ENCODE measurements around the gene DYSF. TPM values are rescaled to one million over a fixed set of nuclear protein-coding genes. Genes with fewer than 3 reads are reported as not detected.

DYSF gene
- total RNA-seq, 1 donor from 2014 or later: 0.13 TPM

- H3K36me3 Mint-ChIP-seq (ENCODE audit: low read depth): no peaks in the 10 kb centered on the region
- CTCF ChIA-PET: no interaction called here
- no peaks in the 10 kb centered on the region for H3K27me3 Mint-ChIP-seq
- no peaks in the 10 kb centered on the region for H3K4me1 Mint-ChIP-seq
- no peak overlapping the region for H3K4me3 Mint-ChIP-seq
- DNase-seq: no peak
- intact Hi-C loops (cut with micrococcal nuclease): no loop called here
- H3K9me3 Mint-ChIP-seq: no peaks in the 10 kb centered on the region
- POLR2A ChIA-PET: no interaction called here
- TF ChIP-seq CTCF (IDR thresholded peaks at IDR 0.05): no peak
- H3K27ac Mint-ChIP-seq: no peak overlapping the region
- ATAC-seq (ENCODE audit: low read depth): no peak
Measured at GRCh38 chr2:71586471-71586870, 133.1 kb downstream of the DYSF start.

- Mint-ChIP-seq H3K9me3 (no peaks in the 10 kb centered on the region), H3K4me1 (no peaks in the 10 kb centered on the region), H3K27me3 (no peaks in the 10 kb centered on the region), H3K4me3 (no peak overlapping the region), H3K36me3 (ENCODE audit: low read depth) (no peaks in the 10 kb centered on the region), H3K27ac (no peak overlapping the region)
- CTCF ChIA-PET: no interaction called here
- ATAC-seq (ENCODE audit: low read depth) (no peak), DNase-seq (no peak)
- POLR2A ChIA-PET: no interaction called here
- TF ChIP-seq CTCF (IDR thresholded peaks at IDR 0.05): no peak
- intact Hi-C loops (cut with micrococcal nuclease): no loop called here
Measured at GRCh38 chr2:71587509-71588073, 134.2 kb downstream of the DYSF start.

GRCh38 chr2:71588497-71589170 is 135.3 kb downstream of the DYSF start:
- ChIA-PET CTCF (no interaction called here), POLR2A (no interaction called here)
- no peak overlapping the region for H3K27ac Mint-ChIP-seq
- no peak overlapping the region for H3K4me3 Mint-ChIP-seq
- intact Hi-C loops (cut with micrococcal nuclease): no loop called here
- ATAC-seq (ENCODE audit: low read depth): no peak
- no peaks in the 10 kb centered on the region for H3K4me1 Mint-ChIP-seq
- H3K27me3 Mint-ChIP-seq: no peaks in the 10 kb centered on the region
- no peak for DNase-seq
- no peaks in the 10 kb centered on the region for H3K36me3 Mint-ChIP-seq (ENCODE audit: low read depth)
- no peak for TF ChIP-seq CTCF (IDR thresholded peaks at IDR 0.05)
- H3K9me3 Mint-ChIP-seq: no peaks in the 10 kb centered on the region

DNA sequence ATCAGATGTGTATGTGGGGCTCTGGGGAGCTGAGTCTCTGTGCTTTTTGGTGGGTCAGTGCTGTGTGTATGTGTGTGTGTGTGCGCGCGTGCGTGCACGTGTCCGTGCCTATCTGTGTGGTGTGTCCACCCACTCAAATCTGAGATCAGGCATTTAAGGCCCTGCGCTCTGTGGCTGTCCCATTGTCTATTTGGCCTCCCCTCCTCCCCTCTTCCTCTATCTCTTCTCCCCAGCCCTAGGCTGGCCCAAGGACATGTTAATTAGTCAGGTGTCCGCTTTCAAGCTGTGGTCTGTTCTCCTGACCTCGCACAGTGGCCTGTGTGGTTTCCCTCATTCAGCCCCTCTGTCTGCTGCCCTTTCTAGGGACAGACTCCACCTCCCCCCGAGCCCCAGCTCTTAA is 136.4 kb downstream of the DYSF start:
- POLR2A ChIA-PET: no interaction called here
- ATAC-seq (ENCODE audit: low read depth) (no peak), DNase-seq (no peak)
- intact Hi-C loops (cut with micrococcal nuclease): no loop called here
- CTCF ChIA-PET: no interaction called here
- Mint-ChIP-seq H3K27me3 (no peaks in the 10 kb centered on the region), H3K9me3 (no peaks in the 10 kb centered on the region), H3K4me1 (no peaks in the 10 kb centered on the region), H3K27ac (no peak overlapping the region), H3K36me3 (ENCODE audit: low read depth) (no peaks in the 10 kb centered on the region), H3K4me3 (no peak overlapping the region)
- no peak for TF ChIP-seq CTCF (IDR thresholded peaks at IDR 0.05)

- Mint-ChIP-seq H3K27me3 (no peaks in the 10 kb centered on the region), H3K36me3 (ENCODE audit: low read depth) (no peaks in the 10 kb centered on the region), H3K27ac (no peak overlapping the region), H3K4me3 (no peak overlapping the region), H3K4me1 (no peaks in the 10 kb centered on the region), H3K9me3 (no peaks in the 10 kb centered on the region)
- ATAC-seq (ENCODE audit: low read depth) (no peak), DNase-seq (no peak)
- CTCF ChIA-PET: no interaction called here
- POLR2A ChIA-PET: no interaction called here
- TF ChIP-seq CTCF (IDR thresholded peaks at IDR 0.05): no peak
- intact Hi-C loops (cut with micrococcal nuclease): no loop called here
Measured at GRCh38 chr2:71591044-71591443, 137.7 kb downstream of the DYSF start.
